K562 (cell line): ENCODE measurements around the gene RETREG1. TPM values are rescaled to one million over a fixed set of nuclear protein-coding genes. Genes with fewer than 3 reads are reported as not detected.
"Not testable (repeated sequence)": the region's sequence is repeated elsewhere in the genome, so short reads cannot be mapped to it uniquely, and the experiment has no call there.

Experiments
- ATAC-seq: fragments of 200-7000 bp; cut with Tn5 transposase; 3 replicates; pipeline ENCODE4 v1.9.1; 2020; ENCODE audit warnings: moderate library complexity
- BruUV-seq: library from RNA; stranded (reverse); fragments of 400-500 nt; replicated peaks from 2 replicates; lab custom pipeline; 2021; lab: Mats Ljungman, UMichigan
- CTCF ChIA-PET: fragments of 300-600 bp; formaldehyde crosslinking; extraction: SDS; loops from one replicate; lab custom pipeline; 2021; ENCODE audit warnings: low intra/inter-chr PET ratio; lab: Yijun Ruan, JAX
- POLR2A ChIA-PET: fragments of 300-600, 350-650 bp; sonication (Branson Sonifier 250); formaldehyde crosslinking; extraction: SDS; loops from one replicate; lab custom pipeline; 2021; ENCODE audit warnings: antibody characterized with exemption, inconsistent platforms; lab: Yijun Ruan, JAX
- DNase-seq, 4 experiments: peaks; one replicate each; pipeline versions ENCODE4 v3.0.0 to v3.0.0-alpha.2; 2011 to 2018; ENCODE audit warnings: low spot score in 3 of 4, mixed read lengths in 3 of 4; ENCODE audit errors: extremely low read depth in 1 of 4
- FAIRE-seq: peaks from 2 replicates; lab custom pipeline; 2011; peaks lifted over from hg19 to GRCh38; lab: Jason Lieb, UNC
- H2AFZ ChIP-seq: 2 replicates; pipeline ENCODE4 v1.6.0; 2011; ENCODE audit warnings: low read depth, low read length, control low read depth, inconsistent platforms
- H3K27ac ChIP-seq: fragments of 200-600 bp; 3 replicates; pipeline ENCODE4 v1.8.0; 2011; ENCODE audit warnings: low read depth, mild to moderate bottlenecking, control low read depth, inconsistent platforms, low read length, moderate library complexity, mixed read lengths; ENCODE audit errors: extremely low read depth
- H3K27me3 ChIP-seq, 2 experiments: fragments of 300-600 bp in 1 of 2; 2 replicates in 1 of 2; 3 replicates in 1 of 2; pipeline versions ENCODE4 v1.6.0 to v1.8.0; 2011; ENCODE audit warnings: inconsistent platforms in 2 of 2, low read length in 2 of 2, mild to moderate bottlenecking in 1 of 2, mixed read lengths in 1 of 2, moderate library complexity in 1 of 2; ENCODE audit not compliant: control insufficient read depth in 2 of 2, insufficient read depth in 2 of 2
- H3K36me3 ChIP-seq: fragments of 300-600 bp; 3 replicates; pipeline ENCODE4 v1.8.0; 2011; ENCODE audit warnings: mild to moderate bottlenecking, low read length, inconsistent platforms; ENCODE audit not compliant: control insufficient read depth, insufficient read depth
- H3K4me1 ChIP-seq, 2 experiments: fragments of 200-600 bp in 1 of 2; replicated peaks in 1 of 2; 2 replicates in 1 of 2; 3 replicates in 1 of 2; pipeline versions ENCODE4 v1.5.1 to v1.8.0; 2011; ENCODE audit warnings: inconsistent platforms in 2 of 2, low read length in 2 of 2, mild to moderate bottlenecking in 1 of 2, mixed read lengths in 1 of 2, moderate library complexity in 1 of 2; ENCODE audit not compliant: control insufficient read depth in 2 of 2, insufficient read depth in 2 of 2
- H3K4me2 ChIP-seq: 2 replicates; pipeline ENCODE4 v1.6.1; 2011; ENCODE audit warnings: low read length, control low read depth, inconsistent platforms, mixed read lengths; ENCODE audit not compliant: insufficient read depth
- H3K4me3 ChIP-seq: fragments of 200-600 bp; sonication (generic), shearing (Covaris generic); 2 replicates; pipeline ENCODE4 v1.5.1; 2016; ENCODE audit warnings: control low read depth, inconsistent platforms
- H3K79me2 ChIP-seq: fragments of 200-600 bp; 3 replicates; pipeline ENCODE4 v1.8.0; 2011; ENCODE audit warnings: low read length, inconsistent platforms; ENCODE audit not compliant: control insufficient read depth, insufficient read depth
- H3K9ac ChIP-seq, 2 experiments: 2 replicates each; pipeline versions ENCODE4 v1.6.0 to v1.6.1; 2011; ENCODE audit warnings: low read depth in 2 of 2, low read length in 2 of 2, control low read depth in 1 of 2, inconsistent platforms in 1 of 2, mild to moderate bottlenecking in 1 of 2, mixed read lengths in 1 of 2; ENCODE audit not compliant: insufficient read depth in 1 of 2
- H3K9me1 ChIP-seq: one replicate; pipeline ENCODE4 v1.6.0; 2011; ENCODE audit warnings: inconsistent platforms, mild to moderate bottlenecking, low read length, moderate library complexity; ENCODE audit not compliant: control insufficient read depth, insufficient read depth
- H3K9me3 ChIP-seq: replicated peaks from 2 replicates; pipeline ENCODE4 v1.5.1; 2011; ENCODE audit warnings: low read depth, low read length, inconsistent platforms; ENCODE audit not compliant: control insufficient read depth, insufficient read depth
- H4K20me1 ChIP-seq: replicated peaks from 2 replicates; pipeline ENCODE4 v1.6.1; 2011; ENCODE audit warnings: low read length, inconsistent platforms, mixed read lengths; ENCODE audit not compliant: control insufficient read depth, insufficient read depth
- ATF1 ChIP-seq, 2 experiments: fragments of 450-650 bp in 1 of 2; IDR thresholded peaks; 2 replicates each; pipeline ENCODE4 v1.6.1; 2016; ENCODE audit warnings: missing compliant biosample characterization in 1 of 2, missing genetic modification characterization in 1 of 2
- CBFA2T3 ChIP-seq: fragments of 450-650 bp; IDR thresholded peaks from 2 replicates; pipeline ENCODE4 v1.6.1; 2017
- DNMT1 ChIP-seq: fragments of 450-650 bp; IDR thresholded peaks from 2 replicates; pipeline ENCODE4 v1.6.1; 2016; ENCODE audit warnings: antibody characterized with exemption, mild to moderate bottlenecking
- MAFF ChIP-seq: IDR thresholded peaks from 2 replicates; pipeline ENCODE4 v1.6.1; 2012; ENCODE audit warnings: low read length, improper control_type of control experiment
- SREBF1 ChIP-seq: fragments of 150-350 bp; IDR thresholded peaks from 2 replicates; pipeline ENCODE4 v1.6.1; 2014; ENCODE audit warnings: antibody characterized with exemption, low read depth, low read length, borderline replicate concordance
- ZNF184 ChIP-seq: sonication (generic); formaldehyde crosslinking; IDR thresholded peaks from 2 replicates; pipeline ENCODE4 v1.5.0; 2020; ENCODE audit warnings: missing genetic modification reagents
- ZNF24 ChIP-seq: fragments of 450-650 bp; IDR thresholded peaks from 2 replicates; pipeline ENCODE4 v1.6.1; 2016
- ZNF584 ChIP-seq: fragments of 200-800 bp; sonication (Bioruptor generic); IDR thresholded peaks from 2 replicates; pipeline ENCODE4 v1.6.1; 2016; ENCODE audit warnings: low read depth, mild to moderate bottlenecking, missing genetic modification characterization, missing compliant biosample characterization
- WGBS: fragments of 100-300 bp; shearing (Covaris generic); methylation state at CpG from one replicate; pipeline ENCODE4 v1.1.6; 2016; ENCODE audit warnings: low coverage, mixed read lengths; ENCODE audit not compliant: insufficient coverage; ENCODE audit errors: missing lambda C conversion rate; 5-methylcytosine and 5-hydroxymethylcytosine counted together
- in situ Hi-C: fragments of 300-500 bp; cut with MboI; formaldehyde crosslinking; loops from 4 replicates; pipeline ENCODE4 v1.15.0; 2018; ENCODE audit warnings: inconsistent platforms, mixed read lengths
- intact Hi-C: fragments of 100-400 bp; cut with micrococcal nuclease; formaldehyde crosslinking; loops from 2 replicates; pipeline ENCODE4 v1.14.2; 2022
- polyA plus RNA-seq, 8 experiments: library from polyadenylated mRNA; depleted of rRNA in 4 of 8; stranded (reverse) in 5 of 8; unstranded in 3 of 8; fragments of >200 nt; fragmentation: Nextera tagmentation in 2 of 8; fragmentation: Illumina TruSeq in 1 of 8; extraction: Ambion mirVana in 2 of 8; extraction: Trizol in 1 of 8; gene quantifications; 2 replicates each; pipeline versions ENCODE4 v1.2.1 to v1.2.3, GENCODE V29; 2011 to 2014; ENCODE audit warnings: inconsistent platforms in 1 of 8, missing spikeins in 1 of 8
- total RNA-seq, 7 experiments: library from RNA; depleted of rRNA in 6 of 7; stranded (reverse); fragments of >200 nt in 6 of 7; fragmentation: Illumina TruSeq in 2 of 7; extraction: Trizol in 2 of 7; gene quantifications; 2 replicates each; pipeline versions ENCODE4 v1.2.1 to v1.2.3, GENCODE V29; 2011 to 2021; ENCODE audit warnings: low replicate concordance in 1 of 7
- TF ChIP-seq, protein P1 (sequence below): IDR thresholded peaks from 2 replicates; pipeline ENCODE4 v1.6.1; 2016; ENCODE audit warnings: missing genetic modification characterization, missing compliant biosample characterization
- TF ChIP-seq, protein P2 (sequence below): fragments of 450-650 bp; formaldehyde crosslinking; IDR thresholded peaks from 2 replicates; pipeline ENCODE4 v1.4.0; 2022; ENCODE audit warnings: missing genetic modification characterization
- TF ChIP-seq, protein P3 (sequence below): fragments of 250-450 bp; sonication (Bioruptor Pico); IDR thresholded peaks from 2 replicates; pipeline ENCODE4 v1.8.0; 2021; ENCODE audit warnings: mild to moderate bottlenecking, moderate library complexity

RETREG1 gene
- total and polyA plus RNA-seq, 9 of the 15 experiments (the other 6 are each of a cell fraction or from before 2014, with no cell fraction given), result 0.01 to 0.20 (median 0.08) TPM; not detected in 5

DNA sequence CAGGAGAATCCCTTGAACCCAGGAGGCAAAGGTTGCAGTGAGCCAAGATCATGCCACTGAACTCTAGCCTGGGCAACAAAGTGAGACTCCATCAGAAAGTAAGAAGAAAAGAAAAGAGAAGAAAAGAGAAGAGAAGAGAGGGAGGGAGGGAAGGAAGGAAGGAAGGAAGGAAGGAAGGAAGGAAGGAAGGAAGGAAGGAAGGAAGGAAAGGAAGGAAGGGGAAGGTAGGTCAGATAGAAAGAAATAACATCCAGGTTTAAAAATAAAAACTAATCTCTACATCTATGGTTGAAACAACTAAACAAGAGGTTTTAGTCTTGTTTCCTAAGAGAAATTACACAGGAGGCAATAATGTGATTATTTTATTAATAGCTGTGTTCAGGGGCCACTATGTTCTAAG, 75.2 kb downstream of the RETREG1 start:
- FAIRE-seq, H3K9me1 ChIP-seq, intact Hi-C loops, DNase-seq, H3K4me3 ChIP-seq, ATAC-seq, H3K79me2 ChIP-seq, CTCF ChIA-PET, H3K4me1 ChIP-seq, H3K36me3 ChIP-seq, H3K4me2 ChIP-seq, in situ Hi-C loops, POLR2A ChIA-PET, H3K9me3 ChIP-seq, H2AFZ ChIP-seq, H3K9ac ChIP-seq, BruUV-seq, H4K20me1 ChIP-seq, H3K27ac ChIP-seq: not testable (repeated sequence)
- H3K27me3 ChIP-seq, result peaks cover 32 to 38% of the 10 kb centered on the region in 2 experiments
- TF ChIP-seq, protein P1, sequence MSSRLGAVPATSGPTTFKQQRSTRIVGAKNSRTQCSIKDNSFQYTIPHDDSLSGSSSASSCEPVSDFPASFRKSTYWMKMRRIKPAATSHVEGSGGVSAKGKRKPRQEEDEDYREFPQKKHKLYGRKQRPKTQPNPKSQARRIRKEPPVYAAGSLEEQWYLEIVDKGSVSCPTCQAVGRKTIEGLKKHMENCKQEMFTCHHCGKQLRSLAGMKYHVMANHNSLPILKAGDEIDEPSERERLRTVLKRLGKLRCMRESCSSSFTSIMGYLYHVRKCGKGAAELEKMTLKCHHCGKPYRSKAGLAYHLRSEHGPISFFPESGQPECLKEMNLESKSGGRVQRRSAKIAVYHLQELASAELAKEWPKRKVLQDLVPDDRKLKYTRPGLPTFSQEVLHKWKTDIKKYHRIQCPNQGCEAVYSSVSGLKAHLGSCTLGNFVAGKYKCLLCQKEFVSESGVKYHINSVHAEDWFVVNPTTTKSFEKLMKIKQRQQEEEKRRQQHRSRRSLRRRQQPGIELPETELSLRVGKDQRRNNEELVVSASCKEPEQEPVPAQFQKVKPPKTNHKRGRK (tag), result peak; percentile 66; the same call in 1 of the 2 replicates

DNA sequence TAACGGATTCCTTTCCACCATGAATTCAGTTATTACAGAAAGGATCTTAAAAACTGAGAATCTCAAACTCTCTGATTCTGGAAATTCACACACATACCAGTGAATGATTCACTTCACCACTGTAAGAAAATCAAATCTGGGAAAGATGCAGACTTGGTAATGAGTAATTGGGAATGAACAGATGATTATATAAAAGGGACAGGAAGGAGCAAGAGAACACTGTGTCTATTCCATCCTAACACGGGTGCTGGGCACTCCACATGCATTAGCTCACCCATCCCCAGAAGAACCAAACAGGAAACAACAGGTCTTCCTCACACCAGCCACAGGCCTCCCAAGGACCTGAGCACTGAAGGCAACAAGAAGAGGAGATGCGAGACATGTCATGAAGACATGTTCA, 76.4 kb downstream of the RETREG1 start:
- Histone ChIP-seq H2AFZ (no peak overlapping the region), H3K9ac (no peak overlapping the region), H3K4me2 (no peak overlapping the region), H3K27me3 (peaks cover 39 to 40% of the 10 kb centered on the region in 2 experiments), H3K79me2 (no peaks in the 10 kb centered on the region), H3K4me3 (no peak overlapping the region), H3K36me3 (no peaks in the 10 kb centered on the region), H3K4me1 (no peaks in the 10 kb centered on the region), H3K9me3 (no peaks in the 10 kb centered on the region), H3K27ac (no peak overlapping the region), H3K9me1 (no peaks in the 10 kb centered on the region), H4K20me1 (peaks cover 4% of the 10 kb centered on the region; the same call in 1 of the 2 replicates)
- intact Hi-C loops, result no loop called here
- ATAC-seq (no peak), DNase-seq (no peak), FAIRE-seq (no peak)
- BruUV-seq, result no TSS peak
- in situ Hi-C loops, result no loop called here
- CTCF ChIA-PET, result no interaction called here
- POLR2A ChIA-PET, result no interaction called here
- WGBS, result 0% methylated on average over 3 of the region's 3 CpGs
- TF ChIP-seq DNMT1 (no peak), ZNF24 (no peak), CBFA2T3 (no peak), MAFF (no peak), ATF1 (CRISPR knock-in tag; IDR thresholded peaks at IDR 0.05) (no peak), ATF1 (tag; IDR thresholded peaks at IDR 0.05) (no peak), ZNF184 (CRISPR knock-in tag) (no peak), SREBF1 (no peak), ZNF584 (CRISPR knock-in tag) (no peak)
- TF ChIP-seq, protein P2, sequence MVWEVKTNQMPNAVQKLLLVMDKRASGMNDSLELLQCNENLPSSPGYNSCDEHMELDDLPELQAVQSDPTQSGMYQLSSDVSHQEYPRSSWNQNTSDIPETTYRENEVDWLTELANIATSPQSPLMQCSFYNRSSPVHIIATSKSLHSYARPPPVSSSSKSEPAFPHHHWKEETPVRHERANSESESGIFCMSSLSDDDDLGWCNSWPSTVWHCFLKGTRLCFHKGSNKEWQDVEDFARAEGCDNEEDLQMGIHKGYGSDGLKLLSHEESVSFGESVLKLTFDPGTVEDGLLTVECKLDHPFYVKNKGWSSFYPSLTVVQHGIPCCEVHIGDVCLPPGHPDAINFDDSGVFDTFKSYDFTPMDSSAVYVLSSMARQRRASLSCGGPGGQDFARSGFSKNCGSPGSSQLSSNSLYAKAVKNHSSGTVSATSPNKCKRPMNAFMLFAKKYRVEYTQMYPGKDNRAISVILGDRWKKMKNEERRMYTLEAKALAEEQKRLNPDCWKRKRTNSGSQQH (CRISPR knock-in tag), result no peak
- TF ChIP-seq, protein P3, sequence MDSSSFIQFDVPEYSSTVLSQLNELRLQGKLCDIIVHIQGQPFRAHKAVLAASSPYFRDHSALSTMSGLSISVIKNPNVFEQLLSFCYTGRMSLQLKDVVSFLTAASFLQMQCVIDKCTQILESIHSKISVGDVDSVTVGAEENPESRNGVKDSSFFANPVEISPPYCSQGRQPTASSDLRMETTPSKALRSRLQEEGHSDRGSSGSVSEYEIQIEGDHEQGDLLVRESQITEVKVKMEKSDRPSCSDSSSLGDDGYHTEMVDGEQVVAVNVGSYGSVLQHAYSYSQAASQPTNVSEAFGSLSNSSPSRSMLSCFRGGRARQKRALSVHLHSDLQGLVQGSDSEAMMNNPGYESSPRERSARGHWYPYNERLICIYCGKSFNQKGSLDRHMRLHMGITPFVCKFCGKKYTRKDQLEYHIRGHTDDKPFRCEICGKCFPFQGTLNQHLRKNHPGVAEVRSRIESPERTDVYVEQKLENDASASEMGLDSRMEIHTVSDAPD, result no peak
